H1 (cell line): ENCODE data around the gene TACSTD2. TPM values are rescaled to one million over a fixed set of nuclear protein-coding genes. Genes with fewer than 3 reads are reported as not detected.

ENCODE experiments used
- CTCF ChIA-PET: fragments of 300-600 bp; sonication (Branson Sonifier 250); formaldehyde crosslinking; loops from one replicate; lab custom pipeline; 2021; ENCODE audit not compliant: partially characterized antibody; lab: Charles Lee
- POLR2A ChIA-PET: fragments of 300-600 bp; sonication (Branson Sonifier 250); formaldehyde crosslinking; loops from one replicate; lab custom pipeline; 2021; ENCODE audit warnings: inconsistent platforms; ENCODE audit not compliant: partially characterized antibody; lab: Charles Lee
- DNase-seq, 2 experiments: peaks; one replicate each; pipeline versions ENCODE4 v3.0.0 to v3.0.0-alpha.2; 2010 to 2022; ENCODE audit warnings: low spot score in 2 of 2, low read depth in 1 of 2, mixed read lengths in 1 of 2
- FAIRE-seq: peaks from 2 replicates; lab custom pipeline; 2011; peaks lifted over from hg19 to GRCh38; lab: Jason Lieb, UNC
- H2AFZ ChIP-seq: 2 replicates; pipeline ENCODE4 v1.8.1; 2012; ENCODE audit warnings: low read length, inconsistent platforms
- H2AK5ac ChIP-seq: 2 replicates; pipeline ENCODE4 v1.6.1; 2013; ENCODE audit warnings: low read depth, low read length
- H2BK120ac ChIP-seq: replicated peaks from 2 replicates; pipeline ENCODE3; 2013; ENCODE audit warnings: low read depth, low read length, inconsistent platforms
- H2BK12ac ChIP-seq: 2 replicates; pipeline ENCODE4 v1.6.1; 2013; ENCODE audit warnings: low read depth, low read length
- H2BK15ac ChIP-seq: 2 replicates; pipeline ENCODE4 v1.6.1; 2013; ENCODE audit warnings: low read length
- H2BK20ac ChIP-seq: 2 replicates; pipeline ENCODE4 v1.6.1; 2013; ENCODE audit warnings: low read length
- H2BK5ac ChIP-seq: 2 replicates; pipeline ENCODE4 v1.6.1; 2013; ENCODE audit warnings: low read depth, low read length
- H3K14ac ChIP-seq: 2 replicates; pipeline ENCODE4 v1.6.1; 2013; ENCODE audit warnings: inconsistent platforms; ENCODE audit not compliant: insufficient read length
- H3K18ac ChIP-seq: 2 replicates; pipeline ENCODE4 v1.6.1; 2013; ENCODE audit warnings: low read length; ENCODE audit errors: extremely low read depth
- H3K23ac ChIP-seq: 2 replicates; pipeline ENCODE4 v1.6.1; 2013; ENCODE audit warnings: inconsistent platforms; ENCODE audit not compliant: insufficient read length
- H3K23me2 ChIP-seq: 2 replicates; pipeline ENCODE4 v1.6.1; 2013; ENCODE audit warnings: low read depth, low read length
- H3K27ac ChIP-seq: 2 replicates; pipeline ENCODE4 v1.6.1; 2011; ENCODE audit warnings: low read depth, low read length, inconsistent platforms
- H3K27me3 ChIP-seq, 4 experiments: replicated peaks in 1 of 4; 1 replicate in 1 of 4; 2 replicates in 3 of 4; pipeline versions ENCODE4 v1.6.1 to v1.8.1; 2011 to 2013; ENCODE audit warnings: low read length in 3 of 4, mild to moderate bottlenecking in 3 of 4, inconsistent platforms in 2 of 4, mixed read lengths in 2 of 4, moderate library complexity in 1 of 4; ENCODE audit not compliant: control insufficient read depth in 3 of 4, insufficient read depth in 3 of 4; ENCODE audit errors: extremely low read depth in 1 of 4
- H3K36me3 ChIP-seq, 4 experiments: 2 replicates each; pipeline versions ENCODE4 v1.6.1 to v1.8.1; 2011 to 2013; ENCODE audit warnings: mild to moderate bottlenecking in 4 of 4, low read length in 3 of 4, moderate library complexity in 2 of 4, control low read depth in 1 of 4, inconsistent platforms in 1 of 4; ENCODE audit not compliant: insufficient read depth in 4 of 4, control insufficient read depth in 2 of 4
- H3K4ac ChIP-seq: replicated peaks from 2 replicates; pipeline ENCODE3; 2013; ENCODE audit warnings: low read length, low read depth, mixed read lengths, inconsistent platforms; ENCODE audit not compliant: insufficient read length
- H3K4me1 ChIP-seq, 4 experiments: replicated peaks in 1 of 4; 1 replicate in 1 of 4; 2 replicates in 3 of 4; pipeline versions ENCODE4 v1.6.1 to v1.8.1; 2011 to 2013; ENCODE audit warnings: low read length in 3 of 4, inconsistent platforms in 2 of 4, mixed read lengths in 1 of 4; ENCODE audit not compliant: insufficient read depth in 4 of 4, control insufficient read depth in 3 of 4
- H3K4me2 ChIP-seq, 2 experiments: 2 replicates each; pipeline versions ENCODE4 v1.6.1 to v1.8.1; 2011 to 2013; ENCODE audit warnings: low read depth in 2 of 2, low read length in 2 of 2, control low read depth in 1 of 2, inconsistent platforms in 1 of 2, mild to moderate bottlenecking in 1 of 2; ENCODE audit not compliant: insufficient read depth in 1 of 2
- H3K4me3 ChIP-seq, 4 experiments: fragments of 200-600, 300-600 bp in 1 of 4; sonication (generic), shearing (Covaris generic), sonication (Bioruptor Twin) in 1 of 4; 2 replicates each; pipeline versions ENCODE4 v1.5.1 to v1.8.1; 2011 to 2016; ENCODE audit warnings: low read length in 4 of 4, low read depth in 3 of 4, control low read depth in 2 of 4, inconsistent platforms in 2 of 4, mild to moderate bottlenecking in 2 of 4, mixed read lengths in 1 of 4, moderate library complexity in 1 of 4; ENCODE audit not compliant: insufficient read depth in 2 of 4; ENCODE audit errors: extremely low read depth in 1 of 4
- H3K56ac ChIP-seq: replicated peaks from 2 replicates; pipeline ENCODE3; 2013; ENCODE audit warnings: low read depth, mild to moderate bottlenecking, mixed read lengths, low read length, inconsistent platforms; ENCODE audit not compliant: insufficient read length
- H3K79me1 ChIP-seq: 2 replicates; pipeline ENCODE4 v1.6.1; 2013; ENCODE audit warnings: low read depth, low read length, control low read depth
- H3K79me2 ChIP-seq, 2 experiments: 2 replicates each; pipeline versions ENCODE4 v1.6.1 to v1.8.1; 2012 to 2013; ENCODE audit warnings: low read length in 2 of 2, mild to moderate bottlenecking in 2 of 2, inconsistent platforms in 1 of 2; ENCODE audit not compliant: insufficient read depth in 2 of 2, control insufficient read depth in 1 of 2
- H3K9ac ChIP-seq, 4 experiments: replicated peaks in 1 of 4; 1 replicate in 1 of 4; 2 replicates in 3 of 4; pipeline versions ENCODE4 v1.6.1 to v1.8.1; 2011 to 2013; ENCODE audit warnings: low read depth in 3 of 4, low read length in 3 of 4, control low read depth in 2 of 4, mild to moderate bottlenecking in 2 of 4, moderate library complexity in 2 of 4, inconsistent platforms in 1 of 4; ENCODE audit errors: extremely low read depth in 1 of 4
- H3K9me3 ChIP-seq, 2 experiments: 2 replicates each; pipeline versions ENCODE4 v1.6.1 to v1.8.1; 2012 to 2013; ENCODE audit warnings: mild to moderate bottlenecking in 2 of 2, moderate library complexity in 2 of 2, control low read depth in 1 of 2, inconsistent platforms in 1 of 2, low read depth in 1 of 2, low read length in 1 of 2, mixed read lengths in 1 of 2; ENCODE audit not compliant: insufficient read depth in 2 of 2
- H4K20me1 ChIP-seq, 2 experiments: replicated peaks in 1 of 2; 2 replicates each; pipeline versions ENCODE3 to v1.8.1; 2011 to 2013; ENCODE audit warnings: inconsistent platforms in 2 of 2, low read length in 2 of 2, mild to moderate bottlenecking in 1 of 2; ENCODE audit not compliant: insufficient read depth in 2 of 2, control insufficient read depth in 1 of 2
- H4K5ac ChIP-seq: 2 replicates; pipeline ENCODE4 v1.6.1; 2013; ENCODE audit warnings: low read length, low read depth, mixed read lengths, inconsistent platforms; ENCODE audit not compliant: insufficient read length
- H4K8ac ChIP-seq: 2 replicates; pipeline ENCODE4 v1.8.0; 2013; ENCODE audit warnings: mild to moderate bottlenecking, moderate library complexity, low read length, inconsistent platforms; ENCODE audit not compliant: insufficient read depth; ENCODE audit errors: extremely low read depth
- H4K91ac ChIP-seq: replicated peaks from 2 replicates; pipeline ENCODE3; 2013; ENCODE audit warnings: low read length, mixed read lengths, inconsistent platforms; ENCODE audit not compliant: insufficient read length
- CTBP2 ChIP-seq: IDR thresholded peaks from 2 replicates; pipeline ENCODE4 v1.7.0; 2011; ENCODE audit warnings: borderline replicate concordance, mild to moderate bottlenecking, moderate library complexity, mixed read lengths, low read length; ENCODE audit not compliant: insufficient read depth, insufficient read length
- EP300 ChIP-seq, 2 experiments: IDR thresholded peaks; 1 replicate in 1 of 2; 2 replicates in 1 of 2; pipeline ENCODE4 v1.6.1; 2011 to 2012; ENCODE audit warnings: low read depth in 2 of 2, low read length in 2 of 2, mild to moderate bottlenecking in 2 of 2, borderline replicate concordance in 1 of 2, inconsistent platforms in 1 of 2, moderate library complexity in 1 of 2
- JUND ChIP-seq: IDR thresholded peaks from 2 replicates; pipeline ENCODE4 v1.6.1; 2011; ENCODE audit warnings: mild to moderate bottlenecking, improper control_type of control experiment, low read length
- KDM5A ChIP-seq: fragments of 200-600 bp; IDR thresholded peaks from 2 replicates; pipeline ENCODE4 v1.7.1; 2012; ENCODE audit warnings: mild to moderate bottlenecking, low read length, inconsistent platforms, mixed read lengths
- MAFK ChIP-seq: IDR thresholded peaks from 2 replicates; pipeline ENCODE4 v1.6.1; 2012; ENCODE audit warnings: low read depth, mild to moderate bottlenecking, improper control_type of control experiment, low read length
- MAX ChIP-seq: IDR thresholded peaks from 2 replicates; pipeline ENCODE4 v1.6.1; 2012; ENCODE audit warnings: inconsistent platforms
- NANOG ChIP-seq: IDR thresholded peaks from 2 replicates; pipeline ENCODE4 v1.6.1; 2011; ENCODE audit warnings: low read length, low read depth, mild to moderate bottlenecking, inconsistent platforms; ENCODE audit not compliant: insufficient read depth, poor library complexity, severe bottlenecking
- NRF1 ChIP-seq: IDR thresholded peaks from 2 replicates; pipeline ENCODE4 v1.6.1; 2011; ENCODE audit warnings: mild to moderate bottlenecking, low read depth, low read length, improper control_type of control experiment
- POLR2A ChIP-seq, 2 experiments: IDR thresholded peaks; 1 replicate in 1 of 2; 2 replicates in 1 of 2; pipeline ENCODE4 v1.6.1; 2011; ENCODE audit warnings: low read depth in 2 of 2, low read length in 2 of 2, mild to moderate bottlenecking in 2 of 2; ENCODE audit errors: control extremely low read depth in 1 of 2
- RBBP5 ChIP-seq: IDR thresholded peaks from 2 replicates; pipeline ENCODE4 v1.7.1; 2012; ENCODE audit warnings: low read depth, mild to moderate bottlenecking, inconsistent platforms, low read length, moderate library complexity, borderline replicate concordance
- SIX5 ChIP-seq: IDR thresholded peaks from 2 replicates; pipeline ENCODE4 v1.6.1; 2011; ENCODE audit warnings: mild to moderate bottlenecking, low read depth, low read length
- SP2 ChIP-seq: IDR thresholded peaks from 2 replicates; pipeline ENCODE4 v1.6.1; 2012; ENCODE audit warnings: mild to moderate bottlenecking, low read length, inconsistent platforms
- SP4 ChIP-seq: IDR thresholded peaks from 2 replicates; pipeline ENCODE4 v1.6.1; 2012; ENCODE audit warnings: low read length, inconsistent platforms
- SRF ChIP-seq: IDR thresholded peaks from 2 replicates; pipeline ENCODE4 v1.6.1; 2011; ENCODE audit warnings: mild to moderate bottlenecking, low read depth, low read length, moderate library complexity
- TEAD4 ChIP-seq: IDR thresholded peaks from 2 replicates; pipeline ENCODE4 v1.6.1; 2012; ENCODE audit warnings: low read depth, low read length, inconsistent platforms, mixed read lengths
- ZNF274 ChIP-seq: IDR thresholded peaks from 2 replicates; pipeline ENCODE4 v1.7.0; 2012; ENCODE audit warnings: low read length, borderline replicate concordance; ENCODE audit errors: extremely low read depth
- WGBS, 2 experiments: shearing (Covaris generic) in 1 of 2; methylation state at CpG; one replicate each; pipeline versions ENCODE4 v1.1.6 to v1.1.7; 2013 to 2015; ENCODE audit warnings: low lambda C conversion rate in 2 of 2, mixed read lengths in 2 of 2, inconsistent platforms in 1 of 2, low coverage in 1 of 2, missing lambda C conversion rate in 1 of 2; ENCODE audit not compliant: insufficient replicate concordance in 2 of 2, insufficient coverage in 1 of 2, insufficient read length in 1 of 2; ENCODE audit errors: extremely low coverage in 1 of 2, missing lambda C conversion rate in 1 of 2; 5-methylcytosine and 5-hydroxymethylcytosine counted together
- polyA plus RNA-seq, 7 experiments: library from polyadenylated mRNA; depleted of rRNA in 3 of 7; stranded (reverse) in 5 of 7; unstranded in 2 of 7; fragments of >200 nt in 5 of 7; fragments of 200-250 nt in 2 of 7; gene quantifications; 1 replicate in 5 of 7; 2 replicates in 1 of 7; 4 replicates in 1 of 7; pipeline versions ENCODE4 v1.2.1 to v1.2.3, GENCODE V29; 2011 to 2013; ENCODE audit warnings: missing spikeins in 2 of 7, mixed read lengths in 2 of 7
- total RNA-seq: library from RNA; stranded (reverse); fragmentation: NEBNext Ultra II Directional; extraction: Animal tissue kit (Norgen Biotek cat#: 25700); gene quantifications from 2 replicates; pipeline ENCODE4 v1.2.1, GENCODE V29; 2021

Gene TACSTD2
- total and polyA plus RNA-seq, 2 of the 8 experiments (the other 6 are each of a cell fraction or from before 2014, with no cell fraction given) = 0.76 to 0.85 TPM

DNA sequence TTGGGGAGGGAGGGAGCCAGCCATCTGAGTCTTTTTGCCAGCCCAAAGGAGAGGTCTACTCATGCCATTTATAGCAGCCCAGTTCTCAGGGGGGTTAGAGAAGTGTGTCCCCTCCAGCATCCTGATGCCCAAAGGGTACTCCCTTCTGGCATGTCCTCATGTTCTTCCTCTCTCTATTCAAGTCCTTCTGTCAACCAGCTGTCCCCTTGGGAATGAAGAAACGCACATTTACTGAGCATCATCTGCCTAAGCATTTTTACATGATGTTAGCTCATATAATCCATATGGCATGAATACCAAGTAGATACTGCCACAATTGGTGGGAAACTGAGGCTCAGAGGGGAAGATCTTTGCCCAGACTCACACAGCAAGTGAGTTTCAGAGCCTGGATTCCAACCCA is 14.8 kb upstream of the TACSTD2 start:
- Histone ChIP-seq H2BK20ac (no peak overlapping the region), H3K9me3 (no peaks in the 10 kb centered on the region), H2AK5ac (no peak overlapping the region), H3K4ac (no peak overlapping the region), H4K91ac (no peak overlapping the region), H3K23ac (no peak overlapping the region), H3K36me3 (no peaks in the 10 kb centered on the region), H4K20me1 (no peaks in the 10 kb centered on the region), H2BK15ac (no peak overlapping the region), H3K14ac (no peak overlapping the region), H2AFZ (no peak overlapping the region), H3K23me2 (no peaks in the 10 kb centered on the region), H4K8ac (no peak overlapping the region), H2BK12ac (no peak overlapping the region), H3K4me1 (no peaks in the 10 kb centered on the region), H3K27ac (no peak overlapping the region), H2BK5ac (no peak overlapping the region), H3K9ac (no peak overlapping the region), H3K56ac (no peak overlapping the region), H3K79me1 (no peaks in the 10 kb centered on the region), H3K79me2 (no peaks in the 10 kb centered on the region), H3K4me3 (no peak overlapping the region), H3K18ac (no peak overlapping the region), H2BK120ac (no peak overlapping the region), H3K27me3 (no peaks in the 10 kb centered on the region; a peak in 1 of 7 replicates), H4K5ac (no peak overlapping the region), H3K4me2 (no peak overlapping the region)
- POLR2A ChIA-PET = no interaction called here
- WGBS, 2 experiments = 100% methylated on average over 1 of the region's 1 CpG; no CpG with 5 or more reads in 1 of the 2 experiments
- CTCF ChIA-PET = interaction anchor here (0.9 to 1.6 kb wide), 3 partner anchors 20 to 61 kb away, joined by 3 to 4 read pairs (median 3); partner anchors contain the start of gene OMA1
- FAIRE-seq (no peak), DNase-seq (no peak)
- TF ChIP-seq MAFK (no peak), ZNF274 (no peak), NANOG (no peak), NRF1 (no peak), TEAD4 (no peak), SRF (no peak), KDM5A (no peak), RBBP5 (no peak), POLR2A (IDR thresholded peaks at IDR 0.05; ENCODE audit: control extremely low read depth in 1 of 2, low read depth in 2 of 2, low read length in 2 of 2) (no peak), JUND (no peak), SP2 (no peak), CTBP2 (no peak), SIX5 (no peak), MAX (no peak), EP300 (IDR thresholded peaks at IDR 0.05; ENCODE audit: borderline replicate concordance in 1 of 2, low read depth in 2 of 2, low read length in 2 of 2) (no peak), SP4 (no peak)
